ENCODE data around the gene GNAI2.

The GNAI2 gene

GRCh38 chr3:50194903-50195500, 41.0 kb upstream of the GNAI2 start:
- CTCF ChIA-PET, result interaction anchor here (0.6 to 3.4 kb wide), 25 partner anchors 9 to 233 kb away, joined by 3 to 35 read pairs (median 5); partner anchors contain the start of genes GNAI2, HYAL3, NAA80 and SLC38A3
- POLR2A ChIA-PET, result interaction anchor here (0.5 to 1.5 kb wide), 6 partner anchors 9 to 413 kb away, joined by 3 to 8 read pairs (median 4); partner anchors contain the start of genes GNAI2, SLC38A3 and TUSC2
- DNase-seq (ENCODE audit: extremely low spot score), result peak; percentile 82
- TF ChIP-seq SP1 (IDR thresholded peaks at IDR 0.05) (no peak), HDGF (IDR thresholded peaks at IDR 0.05; ENCODE audit: borderline replicate concordance) (no peak), L3MBTL2 (conservative IDR thresholded peaks at IDR 0.05) (no peak), TARDBP (IDR thresholded peaks at IDR 0.05) (no peak), FOXK2 (IDR thresholded peaks at IDR 0.05) (no peak), ZNF384 (IDR thresholded peaks at IDR 0.05) (no peak), NFRKB (IDR thresholded peaks at IDR 0.05) (no peak), SUZ12 (IDR thresholded peaks at IDR 0.05) (no peak), ARNT (IDR thresholded peaks at IDR 0.05) (no peak), BHLHE40 (IDR thresholded peaks at IDR 0.05; ENCODE audit: borderline replicate concordance) (no peak)

DNA sequence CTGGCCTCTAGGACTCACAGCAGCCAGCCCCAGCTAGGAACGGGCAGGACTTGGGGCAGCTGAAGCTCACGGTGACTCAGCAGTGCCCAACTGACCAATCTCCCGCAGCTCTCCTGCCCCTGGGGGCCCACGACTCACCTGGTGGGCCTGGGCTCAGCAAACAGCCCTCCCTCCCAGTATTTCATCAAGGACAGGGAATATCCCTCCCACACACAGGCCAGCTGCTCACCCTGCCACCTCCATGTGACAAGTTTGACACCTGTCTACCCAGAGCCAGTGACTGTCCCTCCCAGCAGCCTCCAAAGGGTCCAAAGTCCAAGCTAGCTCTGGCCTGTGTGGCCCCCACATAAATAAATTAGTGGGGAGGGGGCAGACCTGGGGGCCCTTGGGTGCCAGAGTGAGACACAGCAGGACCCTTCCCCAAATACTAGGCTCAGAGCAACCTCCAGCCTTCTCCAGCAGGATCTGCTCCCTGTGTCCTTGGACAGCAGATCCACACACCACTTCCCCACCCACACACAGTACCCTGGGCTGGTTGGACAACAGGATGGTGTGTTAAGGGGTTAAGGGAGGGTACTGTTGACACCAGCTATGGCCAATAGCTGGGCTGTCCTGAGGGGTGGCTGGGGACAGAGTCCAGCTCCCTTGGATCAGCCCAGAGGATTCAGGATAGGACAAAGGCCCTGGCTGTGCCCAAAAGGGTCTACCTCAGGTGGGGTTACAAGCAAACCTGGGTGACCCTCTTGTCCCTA, 40.3 kb upstream of the GNAI2 start:
- no peak for TF ChIP-seq SUZ12 (IDR thresholded peaks at IDR 0.05)
- no peak for TF ChIP-seq FOXK2 (IDR thresholded peaks at IDR 0.05)
- no peak for TF ChIP-seq FOXM1 (IDR thresholded peaks at IDR 0.05; ENCODE audit: borderline replicate concordance)
- TF ChIP-seq ELF4 (IDR thresholded peaks at IDR 0.05), result no peak
- TF ChIP-seq, protein P1, sequence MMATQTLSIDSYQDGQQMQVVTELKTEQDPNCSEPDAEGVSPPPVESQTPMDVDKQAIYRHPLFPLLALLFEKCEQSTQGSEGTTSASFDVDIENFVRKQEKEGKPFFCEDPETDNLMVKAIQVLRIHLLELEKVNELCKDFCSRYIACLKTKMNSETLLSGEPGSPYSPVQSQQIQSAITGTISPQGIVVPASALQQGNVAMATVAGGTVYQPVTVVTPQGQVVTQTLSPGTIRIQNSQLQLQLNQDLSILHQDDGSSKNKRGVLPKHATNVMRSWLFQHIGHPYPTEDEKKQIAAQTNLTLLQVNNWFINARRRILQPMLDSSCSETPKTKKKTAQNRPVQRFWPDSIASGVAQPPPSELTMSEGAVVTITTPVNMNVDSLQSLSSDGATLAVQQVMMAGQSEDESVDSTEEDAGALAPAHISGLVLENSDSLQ (IDR thresholded peaks at IDR 0.05), result no peak
- no peak for TF ChIP-seq ARNT (IDR thresholded peaks at IDR 0.05)
- TF ChIP-seq BHLHE40 (IDR thresholded peaks at IDR 0.05; ENCODE audit: borderline replicate concordance), result no peak
- no peak for TF ChIP-seq ZNF384 (IDR thresholded peaks at IDR 0.05)
- TF ChIP-seq CTBP1 (IDR thresholded peaks at IDR 0.05; ENCODE audit: borderline replicate concordance), result no peak
- no peak for TF ChIP-seq TARDBP (IDR thresholded peaks at IDR 0.05)
- no peak for TF ChIP-seq SP1 (IDR thresholded peaks at IDR 0.05)
- TF ChIP-seq L3MBTL2 (conservative IDR thresholded peaks at IDR 0.05), result no peak
- TF ChIP-seq LEF1 (IDR thresholded peaks at IDR 0.05; ENCODE audit: borderline replicate concordance), result no peak
- ChIA-PET POLR2A (interaction anchor here (1.3 to 1.5 kb wide), 2 partner anchors 9 to 32 kb away, joined by 8 to 11 read pairs; partner anchors contain the start of gene SLC38A3), CTCF (interaction anchor here (0.7 to 3.4 kb wide), 14 partner anchors 8 to 152 kb away, joined by 3 to 35 read pairs (median 4); partner anchors contain the start of gene SLC38A3)
- DNase-seq (ENCODE audit: extremely low spot score), result no peak

DNA sequence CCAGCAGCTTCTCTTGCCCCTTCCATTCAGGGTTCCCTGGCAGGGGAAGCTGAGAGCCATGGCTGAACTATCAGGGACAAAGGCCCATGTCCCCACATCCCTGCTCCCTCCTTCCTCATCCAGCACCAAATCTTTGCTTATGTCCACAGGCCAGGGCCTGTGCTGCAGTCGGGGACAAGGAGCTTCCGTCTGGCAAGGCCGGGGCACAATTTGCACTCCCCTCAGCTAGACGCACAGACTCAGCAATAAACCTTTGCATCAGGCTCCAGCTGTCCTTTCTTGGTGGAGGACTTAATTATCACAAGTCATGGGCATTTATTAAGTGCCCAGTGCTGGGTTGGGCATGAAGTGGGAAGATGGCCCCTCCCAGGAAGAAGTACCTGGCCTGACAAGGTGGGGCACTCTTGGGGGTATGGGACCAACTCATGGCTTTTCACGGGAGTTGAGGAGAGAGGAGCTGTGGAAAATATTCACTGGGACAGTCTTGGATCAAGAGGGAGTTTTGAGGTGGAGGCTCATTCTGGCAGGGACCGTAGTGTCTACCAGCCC, 39.7 kb upstream of the GNAI2 start:
- no peak for DNase-seq (ENCODE audit: extremely low spot score)
- TF ChIP-seq SP1 (IDR thresholded peaks at IDR 0.05) (no peak), TARDBP (IDR thresholded peaks at IDR 0.05) (no peak), ARNT (IDR thresholded peaks at IDR 0.05) (no peak)
- TF ChIP-seq, protein P1 (IDR thresholded peaks at IDR 0.05), result no peak
- CTCF ChIA-PET, result interaction anchor here (0.7 to 3.4 kb wide), 4 partner anchors 29 to 151 kb away, joined by 3 to 35 read pairs (median 3); no protein-coding TSS in a partner anchor
- POLR2A ChIA-PET, result interaction anchor here (1.3 kb wide), 1 partner anchor 31 kb away, joined by 11 read pairs; no protein-coding TSS in a partner anchor

DNA sequence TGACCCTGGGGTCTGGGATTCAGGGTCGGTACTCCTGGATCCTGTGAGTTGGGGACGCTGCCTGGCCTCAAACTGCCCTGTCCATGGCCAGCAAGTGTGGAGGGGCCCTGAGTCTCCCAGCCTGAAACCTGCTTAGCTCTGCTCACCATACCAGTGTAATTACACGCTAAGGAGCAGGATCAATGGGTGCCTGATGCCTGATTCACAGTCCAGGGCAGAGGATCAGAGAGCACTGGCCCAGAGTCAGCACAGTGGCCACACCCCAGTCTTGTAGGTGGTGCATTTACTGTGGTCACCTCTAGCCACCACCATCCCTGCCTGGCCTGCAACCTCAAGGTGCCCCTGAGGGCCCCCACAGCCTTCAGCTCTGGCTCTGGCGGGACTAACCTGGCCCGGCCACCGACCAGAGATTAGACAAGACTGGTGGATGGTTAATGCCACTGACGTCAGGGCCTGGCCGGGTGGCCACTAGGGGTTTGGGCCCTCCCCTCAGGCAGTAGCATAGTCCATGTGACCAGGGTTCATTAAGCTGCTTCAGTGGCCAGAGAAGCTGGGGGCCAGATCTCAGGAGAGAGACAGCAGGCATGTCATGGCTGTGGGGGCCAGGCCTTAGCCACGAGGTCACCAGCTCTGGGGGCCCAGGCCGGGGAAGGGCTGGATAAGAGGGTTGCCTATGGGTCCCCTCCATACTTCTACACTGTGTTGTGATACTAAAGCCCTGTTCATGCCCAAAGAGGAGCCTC, 34.3 kb upstream of the GNAI2 start:
- no peak for DNase-seq (ENCODE audit: extremely low spot score)
- ChIA-PET CTCF (interaction anchor here (0.5 to 3.8 kb wide), 3 partner anchors 7 to 65 kb away, joined by 3 to 16 read pairs (median 3); no protein-coding TSS in a partner anchor), POLR2A (interaction anchor here (0.6 kb wide), 1 partner anchor 20 kb away, joined by 3 read pairs; no protein-coding TSS in a partner anchor)
- TF ChIP-seq FOXA1 (IDR thresholded peaks at IDR 0.05) (no peak), TARDBP (IDR thresholded peaks at IDR 0.05) (no peak), ELF4 (IDR thresholded peaks at IDR 0.05) (no peak), FOXK2 (IDR thresholded peaks at IDR 0.05) (no peak), SUZ12 (IDR thresholded peaks at IDR 0.05) (no peak), ARNT (IDR thresholded peaks at IDR 0.05) (no peak), CTBP1 (IDR thresholded peaks at IDR 0.05; ENCODE audit: borderline replicate concordance) (no peak), ZNF384 (IDR thresholded peaks at IDR 0.05) (no peak), L3MBTL2 (conservative IDR thresholded peaks at IDR 0.05) (no peak), FOXM1 (IDR thresholded peaks at IDR 0.05; ENCODE audit: borderline replicate concordance) (no peak), BHLHE40 (IDR thresholded peaks at IDR 0.05; ENCODE audit: borderline replicate concordance) (no peak), HDGF (IDR thresholded peaks at IDR 0.05; ENCODE audit: borderline replicate concordance) (no peak), NFRKB (IDR thresholded peaks at IDR 0.05) (no peak), LEF1 (IDR thresholded peaks at IDR 0.05; ENCODE audit: borderline replicate concordance) (no peak), SP1 (IDR thresholded peaks at IDR 0.05) (no peak)
- TF ChIP-seq, protein P1 (IDR thresholded peaks at IDR 0.05), result no peak
